ENCODE measurements around the gene ABLIM1.

DNA sequence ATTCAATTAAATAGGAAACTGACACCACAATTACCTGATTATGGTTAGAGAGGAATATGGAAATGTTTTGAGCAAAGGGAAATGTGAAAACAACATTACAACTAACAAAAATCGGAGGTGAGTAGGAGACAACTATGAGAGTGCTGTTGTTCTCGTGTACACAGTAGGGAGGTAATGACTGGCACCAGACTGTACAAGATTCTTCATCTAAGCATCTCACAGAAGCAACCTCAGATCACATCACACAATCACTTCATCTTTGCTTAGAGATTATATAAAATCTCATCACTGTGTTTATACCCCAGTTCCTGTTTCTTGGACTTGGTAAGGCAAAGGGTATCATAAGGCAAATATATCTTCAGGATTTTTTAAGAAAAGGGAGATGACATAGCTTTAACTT is 14.9 kb downstream of the ABLIM1 start:
- TF ChIP-seq POLR2AphosphoS5 (IDR thresholded peaks at IDR 0.05) (no peak), CTCF (IDR thresholded peaks at IDR 0.05; ENCODE audit: poor library complexity, severe bottlenecking) (no peak), EP300 (conservative IDR thresholded peaks at IDR 0.05; ENCODE audit: poor library complexity, severe bottlenecking) (no peak), EZH2 (IDR thresholded peaks at IDR 0.05; ENCODE audit: borderline replicate concordance, insufficient read depth, low read length, poor library complexity, severe bottlenecking) (no peak)
- TF ChIP-seq, protein P1, sequence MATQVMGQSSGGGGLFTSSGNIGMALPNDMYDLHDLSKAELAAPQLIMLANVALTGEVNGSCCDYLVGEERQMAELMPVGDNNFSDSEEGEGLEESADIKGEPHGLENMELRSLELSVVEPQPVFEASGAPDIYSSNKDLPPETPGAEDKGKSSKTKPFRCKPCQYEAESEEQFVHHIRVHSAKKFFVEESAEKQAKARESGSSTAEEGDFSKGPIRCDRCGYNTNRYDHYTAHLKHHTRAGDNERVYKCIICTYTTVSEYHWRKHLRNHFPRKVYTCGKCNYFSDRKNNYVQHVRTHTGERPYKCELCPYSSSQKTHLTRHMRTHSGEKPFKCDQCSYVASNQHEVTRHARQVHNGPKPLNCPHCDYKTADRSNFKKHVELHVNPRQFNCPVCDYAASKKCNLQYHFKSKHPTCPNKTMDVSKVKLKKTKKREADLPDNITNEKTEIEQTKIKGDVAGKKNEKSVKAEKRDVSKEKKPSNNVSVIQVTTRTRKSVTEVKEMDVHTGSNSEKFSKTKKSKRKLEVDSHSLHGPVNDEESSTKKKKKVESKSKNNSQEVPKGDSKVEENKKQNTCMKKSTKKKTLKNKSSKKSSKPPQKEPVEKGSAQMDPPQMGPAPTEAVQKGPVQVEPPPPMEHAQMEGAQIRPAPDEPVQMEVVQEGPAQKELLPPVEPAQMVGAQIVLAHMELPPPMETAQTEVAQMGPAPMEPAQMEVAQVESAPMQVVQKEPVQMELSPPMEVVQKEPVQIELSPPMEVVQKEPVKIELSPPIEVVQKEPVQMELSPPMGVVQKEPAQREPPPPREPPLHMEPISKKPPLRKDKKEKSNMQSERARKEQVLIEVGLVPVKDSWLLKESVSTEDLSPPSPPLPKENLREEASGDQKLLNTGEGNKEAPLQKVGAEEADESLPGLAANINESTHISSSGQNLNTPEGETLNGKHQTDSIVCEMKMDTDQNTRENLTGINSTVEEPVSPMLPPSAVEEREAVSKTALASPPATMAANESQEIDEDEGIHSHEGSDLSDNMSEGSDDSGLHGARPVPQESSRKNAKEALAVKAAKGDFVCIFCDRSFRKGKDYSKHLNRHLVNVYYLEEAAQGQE (IDR thresholded peaks at IDR 0.05; ENCODE audit: borderline replicate concordance) = no peak
